Endodermal cell (in vitro differentiated cells): ENCODE results near the gene CCNI2. TPM values are rescaled to one million over a fixed set of nuclear protein-coding genes. Genes with fewer than 3 reads are reported as not detected.
A peak's percentile ranks its signal among the peaks of the same experiment; 100 is the strongest.

Experiments
- DNase-seq: peaks from one replicate; pipeline ENCODE4 v3.0.0-alpha.2; 2017
- H3K27ac ChIP-seq: 2 replicates; pipeline ENCODE4 v1.5.1; 2013; ENCODE audit warnings: mild to moderate bottlenecking, low read depth, low read length, moderate library complexity
- H3K27me3 ChIP-seq: 2 replicates; pipeline ENCODE4 v1.6.1; 2013; ENCODE audit warnings: mild to moderate bottlenecking, low read length, moderate library complexity; ENCODE audit not compliant: insufficient read depth, control insufficient read depth, poor library complexity, severe bottlenecking
- H3K36me3 ChIP-seq: 2 replicates; pipeline ENCODE4 v1.7.0; 2013; ENCODE audit warnings: mild to moderate bottlenecking, low read length, moderate library complexity; ENCODE audit not compliant: control insufficient read depth, insufficient read depth
- H3K4me1 ChIP-seq: one replicate; pipeline ENCODE4 v1.7.0; 2013; ENCODE audit warnings: low read length; ENCODE audit not compliant: control insufficient read depth, insufficient read depth
- H3K4me3 ChIP-seq: 2 replicates; pipeline ENCODE4 v1.5.1; 2013; ENCODE audit warnings: mild to moderate bottlenecking, low read length, moderate library complexity
- H3K9ac ChIP-seq: 2 replicates; pipeline ENCODE4 v1.6.1; 2013; ENCODE audit warnings: mild to moderate bottlenecking, low read length, moderate library complexity; ENCODE audit not compliant: poor library complexity, severe bottlenecking; ENCODE audit errors: extremely low read depth
- H3K9me3 ChIP-seq: 2 replicates; pipeline ENCODE4 v1.6.1; 2013; ENCODE audit warnings: mild to moderate bottlenecking, low read length, moderate library complexity; ENCODE audit not compliant: control insufficient read depth
- H3K27ac Mint-ChIP-seq: 2 replicates; pipeline ENCODE4 v1.8.0; 2020; ENCODE audit warnings: mixed read lengths
- H3K27me3 Mint-ChIP-seq: 2 replicates; pipeline ENCODE4 v1.8.0; 2021; ENCODE audit warnings: mild to moderate bottlenecking, mixed read lengths; ENCODE audit not compliant: insufficient read depth
- H3K36me3 Mint-ChIP-seq: 2 replicates; pipeline ENCODE4 v1.8.0; 2020; ENCODE audit warnings: low read depth, mixed read lengths
- H3K4me1 Mint-ChIP-seq: 2 replicates; pipeline ENCODE4 v1.8.0; 2020; ENCODE audit warnings: mixed read lengths
- H3K4me3 Mint-ChIP-seq: 2 replicates; pipeline ENCODE4 v1.8.0; 2020; ENCODE audit warnings: mild to moderate bottlenecking, moderate library complexity, mixed read lengths
- H3K9me3 Mint-ChIP-seq: 2 replicates; pipeline ENCODE4 v1.8.0; 2020; ENCODE audit warnings: mild to moderate bottlenecking, mixed read lengths
- WGBS, 2 experiments: methylation state at CpG; one replicate each; pipeline versions ENCODE4 v1.1.5 to v1.1.7; 2013; ENCODE audit warnings: missing lambda C conversion rate in 2 of 2, mixed read lengths in 1 of 2; ENCODE audit not compliant: insufficient coverage in 1 of 2, insufficient read length in 1 of 2; 5-methylcytosine and 5-hydroxymethylcytosine counted together
- total RNA-seq, 2 donors: library from RNA; stranded (reverse); fragmentation: NEBNext Ultra II Directional in 1 of 2; extraction: Animal tissue kit (Norgen Biotek cat#: 25700) in 1 of 2; gene quantifications; 2 replicates in 1 of 2; 3 replicates in 1 of 2; pipeline ENCODE4 v1.2.1, GENCODE V29; 2021
- TF ChIP-seq, protein P1 (sequence below): fragments of 200-600 bp; sonication (generic); conservative IDR thresholded peaks from 2 replicates; pipeline ENCODE4 v1.5.0; 2021; ENCODE audit warnings: antibody characterized with exemption, mild to moderate bottlenecking

CCNI2 gene
- total RNA-seq, 2 donors from 2014 or later, result 1.2 to 1.3 TPM

DNA sequence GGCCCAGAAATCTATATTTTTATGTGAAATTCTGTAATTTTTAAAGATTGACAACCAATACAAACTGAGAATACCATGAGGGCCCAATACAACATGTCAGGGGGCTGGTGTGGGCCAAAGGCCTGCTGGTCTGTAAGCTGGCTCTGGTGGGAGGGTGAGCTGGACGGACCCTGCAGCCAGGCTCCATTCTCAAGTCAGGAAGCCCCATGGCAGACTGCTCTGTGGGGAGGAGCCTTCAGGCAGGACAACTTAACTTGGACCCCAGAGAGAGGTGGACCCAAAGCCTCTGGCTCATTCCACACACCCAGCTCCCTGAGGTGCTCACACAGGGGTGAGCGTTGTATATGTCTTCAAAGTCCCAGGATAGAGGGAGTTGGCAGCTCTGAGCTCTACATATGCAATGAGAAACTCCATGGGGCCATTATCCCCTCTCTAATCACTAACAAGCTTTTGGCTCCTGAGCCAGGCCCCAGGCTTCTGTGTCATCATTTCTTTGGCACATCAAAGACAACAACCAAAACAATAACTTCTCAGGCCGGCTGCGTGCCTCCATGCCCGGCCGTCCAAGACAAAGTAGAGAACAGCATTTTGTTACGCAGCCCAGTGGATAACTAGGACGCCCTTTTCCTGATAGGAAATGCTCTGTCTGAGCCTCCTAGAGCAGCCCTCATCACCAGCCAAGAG lies 23.4 kb downstream of the CCNI2 start:
- DNase-seq, result peak; percentile 72
- peaks cover 9% of the 10 kb centered on the region for H3K4me1 Mint-ChIP-seq
- peaks cover 10% of the 10 kb centered on the region for H3K27me3 Mint-ChIP-seq
- H3K27ac ChIP-seq, result no peak overlapping the region
- no peak overlapping the region for H3K4me3 Mint-ChIP-seq
- peak overlapping the region; percentile 19 for H3K9ac ChIP-seq
- no peaks in the 10 kb centered on the region for H3K27me3 ChIP-seq
- H3K4me1 ChIP-seq, result peaks cover 6% of the 10 kb centered on the region
- H3K36me3 Mint-ChIP-seq, result no peaks in the 10 kb centered on the region
- no peaks in the 10 kb centered on the region for H3K9me3 ChIP-seq
- no peaks in the 10 kb centered on the region for H3K9me3 Mint-ChIP-seq
- H3K36me3 ChIP-seq, result no peaks in the 10 kb centered on the region
- H3K4me3 ChIP-seq, result no peak overlapping the region
- peak overlapping the region; percentile 88 for H3K27ac Mint-ChIP-seq
- 79 to 88% methylated on average over 7 to 8 of the region's 8 CpGs for WGBS, 2 experiments
- TF ChIP-seq, protein P1, sequence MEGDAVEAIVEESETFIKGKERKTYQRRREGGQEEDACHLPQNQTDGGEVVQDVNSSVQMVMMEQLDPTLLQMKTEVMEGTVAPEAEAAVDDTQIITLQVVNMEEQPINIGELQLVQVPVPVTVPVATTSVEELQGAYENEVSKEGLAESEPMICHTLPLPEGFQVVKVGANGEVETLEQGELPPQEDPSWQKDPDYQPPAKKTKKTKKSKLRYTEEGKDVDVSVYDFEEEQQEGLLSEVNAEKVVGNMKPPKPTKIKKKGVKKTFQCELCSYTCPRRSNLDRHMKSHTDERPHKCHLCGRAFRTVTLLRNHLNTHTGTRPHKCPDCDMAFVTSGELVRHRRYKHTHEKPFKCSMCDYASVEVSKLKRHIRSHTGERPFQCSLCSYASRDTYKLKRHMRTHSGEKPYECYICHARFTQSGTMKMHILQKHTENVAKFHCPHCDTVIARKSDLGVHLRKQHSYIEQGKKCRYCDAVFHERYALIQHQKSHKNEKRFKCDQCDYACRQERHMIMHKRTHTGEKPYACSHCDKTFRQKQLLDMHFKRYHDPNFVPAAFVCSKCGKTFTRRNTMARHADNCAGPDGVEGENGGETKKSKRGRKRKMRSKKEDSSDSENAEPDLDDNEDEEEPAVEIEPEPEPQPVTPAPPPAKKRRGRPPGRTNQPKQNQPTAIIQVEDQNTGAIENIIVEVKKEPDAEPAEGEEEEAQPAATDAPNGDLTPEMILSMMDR, result no peak

GRCh38 chr5:132771503-132771998 lies 24.3 kb downstream of the CCNI2 start:
- H3K27me3 Mint-ChIP-seq, result peaks cover 16% of the 10 kb centered on the region
- Histone ChIP-seq H3K27ac (peak overlapping the region; percentile 61), H3K9ac (peak overlapping the region; percentile 19), H3K9me3 (no peaks in the 10 kb centered on the region), H3K27me3 (peaks cover 5% of the 10 kb centered on the region), H3K4me3 (no peak overlapping the region), H3K36me3 (no peaks in the 10 kb centered on the region), H3K4me1 (peaks cover 6% of the 10 kb centered on the region)
- TF ChIP-seq, protein P1, result no peak
- no peaks in the 10 kb centered on the region for H3K36me3 Mint-ChIP-seq
- peak overlapping the region; percentile 88 for H3K27ac Mint-ChIP-seq
- peak; percentile 89 for DNase-seq
- H3K9me3 Mint-ChIP-seq, result no peaks in the 10 kb centered on the region
- peaks cover 9% of the 10 kb centered on the region for H3K4me1 Mint-ChIP-seq
- WGBS, 2 experiments, result 78 to 82% methylated on average over 6 to 8 of the region's 8 CpGs
- no peak overlapping the region for H3K4me3 Mint-ChIP-seq

GRCh38 chr5:132772291-132773070 lies 25.3 kb downstream of the CCNI2 start:
- Mint-ChIP-seq H3K27me3 (peaks cover 17% of the 10 kb centered on the region), H3K27ac (peak overlapping the region; percentile 72), H3K9me3 (no peaks in the 10 kb centered on the region), H3K36me3 (no peaks in the 10 kb centered on the region), H3K4me1 (peaks cover 9% of the 10 kb centered on the region), H3K4me3 (no peak overlapping the region)
- Histone ChIP-seq H3K9me3 (no peaks in the 10 kb centered on the region), H3K27me3 (peaks cover 7% of the 10 kb centered on the region), H3K9ac (no peak overlapping the region), H3K36me3 (no peaks in the 10 kb centered on the region), H3K4me3 (no peak overlapping the region), H3K4me1 (peaks cover 6% of the 10 kb centered on the region), H3K27ac (no peak overlapping the region)
- WGBS, 2 experiments, result 90 to 93% methylated on average over 5 to 8 of the region's 8 CpGs
- DNase-seq, result no peak
- TF ChIP-seq, protein P1, result no peak
